Head of caudate nucleus (tissue), 42 donors: Measurements from ENCODE around the gene KCNQ1.

Source experiments
- DNase-seq, 42 donors: peaks; one replicate each; pipeline versions ENCODE4 v3.0.0 to v3.0.0-alpha.2; 2020 to 2021; ENCODE audit warnings: mixed read lengths in 7 of 42
- intact Hi-C: fragments of 100-400 bp; cut with DNase I; formaldehyde crosslinking; loops from one replicate; pipeline ENCODE4 v1.15.0; 2022

KCNQ1 gene

DNA sequence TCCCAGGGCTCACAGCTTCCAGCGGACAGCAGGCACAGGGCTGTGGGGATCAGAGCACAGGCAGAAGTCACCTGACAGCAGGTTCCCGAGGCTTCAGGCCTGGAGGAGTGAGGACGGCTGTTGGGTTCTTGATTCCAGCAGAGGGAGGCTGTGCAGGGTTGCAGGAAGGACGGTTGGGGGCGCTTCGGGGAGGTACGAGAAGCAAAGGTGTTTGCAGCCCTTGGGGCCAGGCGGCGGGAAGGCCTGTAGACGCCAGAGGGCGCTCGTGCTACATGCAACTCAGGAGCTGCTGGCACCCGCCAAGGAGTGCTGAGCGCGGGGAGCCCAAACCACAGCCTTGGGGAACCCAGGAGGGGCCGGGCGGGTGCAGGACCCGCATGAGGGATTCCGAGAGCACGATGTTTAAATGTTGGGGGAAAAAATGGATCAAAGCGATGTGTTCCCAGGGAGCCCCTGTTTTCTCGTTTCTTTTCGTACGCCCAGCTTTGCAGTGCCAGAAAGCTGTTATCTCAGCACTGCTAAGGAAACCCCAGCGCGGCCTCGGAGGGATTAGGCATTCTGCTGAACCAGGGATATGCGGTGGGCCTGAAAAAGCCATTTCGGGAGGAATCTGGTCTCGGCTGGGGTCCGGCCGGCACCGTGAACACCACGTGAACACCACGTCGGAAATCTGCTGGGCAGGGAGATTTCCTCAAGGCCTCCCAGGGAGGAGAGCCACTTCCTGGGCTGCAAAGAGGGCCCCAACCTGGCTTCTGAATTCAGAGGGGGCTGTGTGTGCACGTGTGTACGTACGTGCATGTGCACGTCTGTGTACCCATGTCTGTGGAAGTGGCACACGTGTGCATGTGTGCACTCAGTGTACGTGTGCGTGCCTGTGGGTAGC, 88.1 kb downstream of the KCNQ1 start:
- intact Hi-C loops, result loop anchor here (1.0 to 10.0 kb wide), 2 partner anchors 228 to 355 kb away; partner anchors contain the start of genes C11orf21 and TSPAN32
- DNase-seq, result peak; percentile 88 to 97 (median 93)

DNA sequence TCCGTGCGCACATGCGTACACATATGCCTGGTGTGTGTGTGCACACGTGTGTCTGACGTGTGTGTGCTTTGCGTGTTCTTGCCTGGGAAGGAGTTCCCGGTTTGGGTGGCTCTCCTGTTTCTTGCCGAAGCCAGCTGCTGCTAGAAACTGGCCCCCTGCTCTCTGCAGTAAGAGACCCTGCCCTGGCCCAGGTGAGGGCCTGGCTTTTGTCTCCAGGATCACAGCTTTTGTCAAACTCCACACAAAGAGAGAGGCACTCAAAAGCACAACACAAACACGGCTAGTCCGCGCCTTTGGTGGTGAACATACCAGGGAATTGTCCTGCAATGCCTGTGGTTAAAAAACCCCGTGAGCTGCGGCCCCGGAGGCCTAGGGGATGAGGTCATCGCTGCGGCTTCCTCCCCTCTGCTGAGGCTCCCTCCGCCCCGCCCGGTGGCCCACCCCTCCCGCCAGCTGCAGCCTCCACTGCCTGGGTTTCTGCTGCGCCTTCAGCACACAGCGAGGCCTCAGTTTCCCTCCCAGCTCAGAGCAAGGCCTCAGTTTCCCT, 88.9 kb downstream of the KCNQ1 start:
- intact Hi-C loops, result loop anchor here (1.0 to 10.0 kb wide), 2 partner anchors 229 to 355 kb away; partner anchors contain the start of genes C11orf21 and TSPAN32
- peak in 22 of 42 donors; percentile 10 to 61 (median 37) for DNase-seq

DNA sequence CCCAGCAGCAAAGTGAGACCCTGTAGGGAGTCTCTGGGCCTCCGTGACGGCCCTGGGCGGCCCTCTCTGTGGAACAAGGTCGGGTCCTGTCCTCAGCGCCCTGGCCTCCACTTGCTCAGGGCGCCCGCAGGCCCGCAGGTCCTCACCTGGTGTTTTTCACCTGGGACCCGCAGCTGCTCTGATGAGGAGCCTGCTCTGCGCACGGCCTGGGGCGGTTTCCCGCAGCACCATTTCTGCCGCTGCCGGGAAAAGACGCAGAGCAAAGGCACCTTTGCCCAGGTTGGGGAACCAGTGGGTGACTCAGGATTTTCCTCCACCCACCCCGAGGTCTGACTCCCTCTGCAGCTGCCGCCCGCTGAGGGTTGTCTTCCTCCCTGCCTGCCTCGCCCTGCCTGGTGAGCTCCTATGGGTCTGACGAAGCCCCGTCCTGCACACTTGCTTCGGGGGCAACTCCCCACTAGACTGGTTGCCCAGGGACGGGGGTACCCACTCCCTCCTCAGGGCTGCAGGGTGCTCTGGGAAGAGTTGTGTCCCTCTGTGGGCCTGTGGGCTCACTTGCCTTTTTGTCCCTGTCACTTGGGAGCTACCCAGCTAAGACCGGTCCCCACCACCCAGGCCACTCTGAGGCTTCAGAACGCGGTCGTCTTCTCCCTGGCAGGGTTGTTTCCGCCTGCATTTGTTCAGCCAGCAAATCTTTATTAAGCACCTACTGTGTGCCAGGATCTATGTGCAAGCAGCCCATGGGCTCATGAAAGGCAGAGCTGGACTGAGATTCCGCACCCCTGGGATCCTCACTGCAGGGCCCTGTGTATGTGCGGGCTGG, 89.5 kb downstream of the KCNQ1 start:
- DNase-seq, result peak in 4 of 42 donors; percentile 1 to 29 (median 4)
- intact Hi-C loops, result loop anchor here (10.0 kb wide), 1 partner anchor 230 kb away; the partner anchor contains the start of genes C11orf21 and TSPAN32

DNA sequence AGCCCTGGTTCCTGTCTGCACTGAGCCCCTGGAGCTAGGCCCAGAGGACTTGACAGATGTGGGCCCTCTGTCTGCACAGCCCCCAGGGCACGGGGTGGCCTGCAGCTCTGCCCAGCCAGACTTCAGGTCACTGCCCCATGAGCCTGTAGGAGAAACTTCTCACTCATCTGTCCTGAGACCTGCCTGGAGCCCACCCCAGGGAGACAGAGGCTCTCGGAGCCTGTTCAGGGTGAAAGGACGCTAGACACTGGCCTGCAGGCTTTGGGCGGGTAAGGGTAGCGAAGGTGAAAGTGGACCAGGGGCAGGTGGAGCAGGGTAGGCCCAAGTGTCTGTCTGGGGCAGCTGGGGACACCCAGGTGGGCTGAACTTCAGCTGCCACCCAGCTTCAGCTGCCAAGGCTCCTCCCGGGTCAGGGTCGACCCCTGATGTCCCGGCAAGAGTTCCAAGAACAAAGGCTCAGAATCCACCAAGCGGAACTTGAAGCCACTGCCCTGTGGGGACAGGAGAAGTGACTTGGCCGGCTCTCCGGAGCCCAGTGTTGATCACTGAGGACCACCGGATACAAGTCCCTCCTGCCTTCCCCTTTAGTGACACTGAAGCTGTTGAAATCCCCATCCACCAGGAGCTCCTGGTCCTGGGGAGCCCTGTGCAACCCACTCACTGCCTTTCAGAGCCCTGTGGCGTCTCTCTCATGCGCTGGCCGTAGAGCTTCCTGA, 90.3 kb downstream of the KCNQ1 start:
- intact Hi-C loops, result loop anchor here (10.0 kb wide), 1 partner anchor 230 kb away; the partner anchor contains the start of genes C11orf21 and TSPAN32
- DNase-seq, result peak in 3 of 42 donors; percentile 2 to 23 (median 4)

DNA sequence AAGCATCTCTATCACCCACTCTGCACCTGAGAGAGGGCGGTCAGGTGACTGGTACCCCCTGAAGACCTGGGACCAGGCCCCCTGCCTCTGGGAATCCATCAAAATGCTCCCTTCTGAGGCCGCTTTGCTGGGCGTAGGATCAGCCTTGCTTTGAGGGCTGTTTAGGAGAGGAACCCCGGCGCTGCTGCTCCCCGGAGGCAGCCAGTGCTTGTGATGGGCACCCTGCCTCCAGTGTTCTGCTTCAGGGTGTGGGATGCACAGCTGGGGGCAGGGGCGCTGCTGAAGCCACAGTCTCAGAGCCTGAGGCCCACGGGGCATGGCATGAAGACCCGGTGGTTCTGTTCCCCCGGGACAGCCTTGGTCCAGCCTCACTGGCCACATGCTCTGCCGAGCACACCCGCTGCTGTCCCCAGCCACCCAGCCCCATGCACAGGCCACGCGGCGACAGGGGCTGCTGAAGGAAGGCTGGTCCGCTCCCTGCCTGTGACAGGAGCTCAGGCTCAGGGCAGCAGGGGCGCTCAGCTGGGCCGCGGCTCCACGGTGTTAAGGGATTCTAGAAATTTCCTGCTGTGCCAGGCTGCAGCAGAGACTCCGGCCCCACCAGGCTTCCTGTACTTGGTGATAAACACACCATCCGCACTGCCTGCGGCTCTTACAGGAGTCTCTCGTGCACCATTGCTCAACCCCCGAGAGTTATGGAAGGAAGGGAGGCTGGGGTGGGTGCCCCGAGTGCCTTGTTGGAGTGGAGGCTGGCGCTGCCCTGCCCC, 91.0 kb downstream of the KCNQ1 start:
- peak in 2 of 42 donors; percentile 4 to 5 for DNase-seq
- intact Hi-C loops, result loop anchor here (10.0 kb wide), 1 partner anchor 231 kb away; the partner anchor contains the start of genes C11orf21 and TSPAN32

DNA sequence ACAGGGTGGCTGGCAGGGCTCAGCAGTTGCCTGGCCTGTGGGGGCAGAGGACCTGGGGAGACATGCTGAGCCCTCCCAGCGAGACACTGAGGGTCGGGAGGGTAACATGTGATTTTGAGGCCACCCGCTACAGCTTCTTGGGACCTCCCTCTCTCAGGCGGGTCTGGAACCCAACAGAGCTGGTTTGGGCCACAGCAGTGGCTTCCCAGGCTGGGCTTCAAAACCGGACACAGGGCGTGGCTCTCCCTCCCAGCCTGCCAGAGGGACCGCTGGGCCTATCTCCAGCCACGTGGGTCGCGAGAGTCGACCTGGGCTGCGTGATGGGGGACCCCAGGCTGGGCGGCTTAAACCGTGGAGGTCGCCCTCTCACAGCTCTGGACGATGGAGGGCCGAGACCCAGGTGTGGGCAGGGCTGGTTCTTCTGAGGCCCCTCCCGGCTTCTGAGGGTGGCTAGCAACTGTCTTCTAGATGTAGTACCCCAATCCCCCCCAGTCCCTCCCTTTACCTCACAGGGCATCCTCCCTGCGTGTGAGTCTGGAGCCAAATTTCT, 91.7 kb downstream of the KCNQ1 start:
- peak in 1 of 42 donors; percentile 2 for DNase-seq
- intact Hi-C loops, result loop anchor here (10.0 kb wide), 1 partner anchor 232 kb away; the partner anchor contains the start of genes C11orf21 and TSPAN32

DNA sequence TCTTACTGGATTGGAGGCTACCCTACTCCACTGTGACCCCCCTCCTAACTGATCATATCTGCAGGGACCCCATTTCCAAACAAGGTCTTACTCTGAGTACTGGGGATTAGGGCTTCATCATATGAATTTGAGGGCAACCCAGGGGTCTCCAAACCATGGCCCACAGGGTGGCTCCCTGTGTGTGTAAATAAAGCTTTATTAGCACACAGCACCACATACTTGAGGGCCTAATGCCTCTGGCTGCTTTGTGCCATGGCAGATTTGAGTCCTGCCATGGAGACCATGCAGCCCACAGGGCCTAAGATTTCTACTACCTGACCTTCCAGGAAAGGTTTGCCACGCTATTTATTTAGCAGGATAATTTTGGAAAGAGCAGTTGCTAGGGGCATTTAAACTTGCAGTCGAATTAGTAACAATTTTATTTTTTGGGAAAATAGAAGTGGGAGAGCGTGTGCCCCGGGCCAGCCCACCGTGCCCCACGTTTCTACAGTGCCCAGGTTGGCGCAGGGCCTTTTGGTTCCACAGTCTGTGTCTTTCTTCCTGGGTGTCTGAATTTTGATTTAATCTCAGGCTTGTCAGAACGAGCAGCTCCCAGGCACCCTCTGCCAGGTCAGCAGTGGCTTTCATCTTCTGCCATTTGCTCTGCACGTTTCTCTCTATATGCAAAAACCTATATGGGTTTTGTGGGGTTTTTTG, 92.3 kb downstream of the KCNQ1 start:
- intact Hi-C loops, result loop anchor here (10.0 kb wide), 1 partner anchor 232 kb away; the partner anchor contains the start of genes C11orf21 and TSPAN32
- DNase-seq, result peak in 1 of 42 donors; percentile 2

DNA sequence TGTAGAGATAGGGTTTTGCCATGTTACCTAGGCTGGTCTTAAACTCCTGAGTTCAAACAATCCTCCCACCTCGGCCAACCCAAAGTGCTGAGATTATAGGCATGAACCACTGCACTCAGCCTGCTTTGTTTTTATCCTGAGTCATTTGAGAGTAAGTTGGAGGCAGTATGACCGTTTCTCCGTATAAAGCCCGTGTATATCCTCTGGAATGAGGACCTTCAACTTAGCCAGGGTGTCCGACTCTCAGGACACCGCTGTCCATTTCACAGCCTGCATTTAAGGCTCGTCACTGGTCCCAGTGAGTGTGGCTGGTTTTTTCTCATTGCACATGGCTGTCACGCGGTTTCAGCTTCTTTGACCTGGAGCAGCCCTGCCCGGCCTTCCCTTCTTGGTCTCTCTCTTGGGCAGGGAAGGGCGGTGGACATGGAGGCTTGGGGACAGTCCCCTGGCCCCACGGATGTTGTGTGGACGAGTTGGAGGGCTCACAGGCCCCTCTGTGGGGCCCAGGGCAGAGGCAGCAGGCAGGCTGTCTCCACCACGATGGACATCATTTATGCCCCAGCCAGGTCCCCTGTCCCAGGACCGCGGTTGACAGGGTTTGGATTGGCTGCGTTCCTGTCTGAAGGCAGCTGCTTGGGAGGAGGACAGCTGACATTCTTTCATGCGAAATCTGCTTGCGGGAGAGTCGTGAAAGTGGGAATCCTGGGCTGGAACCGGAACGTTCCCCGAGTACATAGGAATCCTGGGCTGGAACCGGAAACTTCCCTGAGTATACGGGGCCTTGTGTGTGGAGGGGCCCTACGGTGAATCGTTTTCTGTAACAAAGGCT, 93.3 kb downstream of the KCNQ1 start:
- intact Hi-C loops, result loop anchor here (10.0 kb wide), 1 partner anchor 233 kb away; the partner anchor contains the start of genes C11orf21 and TSPAN32
- peak in 1 of 42 donors; percentile 3 for DNase-seq

DNA sequence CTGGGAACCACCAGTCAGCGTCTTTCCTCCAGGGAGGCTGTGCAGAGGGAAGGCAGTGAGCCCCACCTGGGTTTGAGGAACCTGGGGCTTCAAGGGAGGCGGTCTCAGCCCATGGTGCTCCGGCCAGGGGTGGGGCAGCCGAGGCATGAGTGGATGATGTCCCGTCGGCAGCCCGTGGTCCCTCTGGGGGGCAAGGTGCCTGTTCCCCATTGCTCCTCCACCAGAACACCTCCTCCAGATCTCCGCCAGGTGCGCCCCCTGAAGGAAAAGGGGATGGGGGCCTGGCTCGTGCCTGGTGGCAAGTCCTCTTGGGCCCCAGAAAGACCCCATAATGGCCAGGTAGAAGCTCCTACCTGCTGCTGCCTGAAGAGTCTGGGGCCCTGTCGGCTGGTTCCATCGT, 94.1 kb downstream of the KCNQ1 start:
- intact Hi-C loops, result loop anchor here (10.0 kb wide), 1 partner anchor 234 kb away; the partner anchor contains the start of genes C11orf21 and TSPAN32
- DNase-seq, result peak in 1 of 42 donors; percentile 4

DNA sequence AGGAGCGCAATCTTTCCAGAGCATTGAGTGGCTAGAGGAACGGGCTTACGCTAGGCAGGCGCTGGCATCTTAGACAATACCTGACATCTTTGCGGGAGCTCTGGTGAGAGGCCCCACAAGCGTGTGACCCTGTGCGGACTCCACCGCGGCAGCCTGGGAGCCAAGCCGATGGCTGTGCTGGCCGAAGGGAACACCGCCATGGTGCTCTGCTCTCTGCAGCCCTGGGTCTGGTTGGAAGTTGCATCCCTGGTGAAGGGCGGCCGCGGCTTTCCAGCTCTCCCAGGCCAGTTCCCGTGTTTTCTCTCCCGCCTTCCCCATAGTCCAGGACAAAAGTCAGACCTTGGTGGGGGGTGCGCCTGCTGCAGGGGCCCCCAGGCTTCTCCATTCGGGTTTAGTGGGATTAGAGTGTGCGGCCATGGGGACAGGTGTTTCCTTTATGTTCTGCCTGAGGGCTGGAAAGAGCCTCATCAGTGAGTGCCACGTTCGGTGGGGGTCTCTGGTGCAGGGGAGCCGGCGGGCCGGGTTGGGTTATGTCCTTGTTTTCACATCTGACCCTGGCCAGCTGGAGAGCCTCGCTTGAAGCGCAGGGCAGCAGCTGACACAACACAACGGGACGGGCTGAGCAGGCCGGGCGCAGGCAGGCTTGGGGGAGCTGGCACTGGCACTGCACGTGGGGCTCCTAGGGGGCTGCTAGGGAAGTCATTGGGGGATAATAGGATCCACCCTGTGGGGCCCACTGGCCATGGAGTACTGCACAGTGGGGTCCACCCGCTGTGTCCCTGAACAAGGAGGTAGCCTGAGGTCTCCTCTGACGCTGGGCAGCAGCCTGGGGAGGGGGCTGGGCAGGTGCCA, 94.8 kb downstream of the KCNQ1 start:
- intact Hi-C loops, result loop anchor here (10.0 kb wide), 1 partner anchor 235 kb away; the partner anchor contains the start of genes C11orf21 and TSPAN32

DNA sequence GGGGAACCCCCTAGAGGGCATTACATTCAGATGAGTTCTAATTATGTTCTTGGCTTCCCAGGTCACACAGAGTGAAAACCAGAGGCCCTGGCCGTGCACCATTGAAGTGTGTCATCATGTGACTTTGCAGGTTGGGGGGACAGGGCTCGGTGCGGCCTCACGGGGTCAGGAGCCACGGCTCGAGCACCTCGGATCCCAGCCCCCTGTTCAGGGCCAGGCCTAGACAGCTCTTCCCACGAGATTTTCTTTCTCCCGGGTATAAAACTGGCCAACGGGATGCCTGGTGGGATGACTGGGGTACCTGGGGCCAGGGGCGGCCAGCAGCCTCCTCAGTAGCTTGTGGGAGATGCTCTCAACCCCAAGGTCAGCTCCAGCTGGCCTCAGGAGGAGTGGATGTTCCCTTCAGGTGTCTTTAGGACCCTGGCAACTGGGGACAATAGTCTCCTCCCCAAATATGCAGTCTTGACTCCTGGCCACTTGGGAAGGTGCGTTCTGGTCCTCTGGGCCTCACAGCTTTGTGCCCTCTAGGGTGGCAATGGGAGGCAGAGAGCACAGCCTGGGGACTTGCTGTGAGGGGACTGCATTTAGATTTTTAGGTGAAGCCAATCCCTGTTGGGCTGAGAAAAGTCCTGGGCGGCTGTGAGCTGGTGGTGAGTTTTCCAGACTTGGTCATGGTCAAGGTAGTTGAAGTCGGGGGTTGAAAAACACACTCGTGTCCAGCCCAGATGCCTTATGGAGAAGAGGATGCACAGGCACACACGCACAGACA, 95.6 kb downstream of the KCNQ1 start:
- intact Hi-C loops, result no loop called here
- DNase-seq, result peak in 1 of 42 donors; percentile 1

More for the DNA sequence above, 94.8 kb downstream of the KCNQ1 start:
- DNase-seq, result peak in 1 of 42 donors; percentile 2

DNA sequence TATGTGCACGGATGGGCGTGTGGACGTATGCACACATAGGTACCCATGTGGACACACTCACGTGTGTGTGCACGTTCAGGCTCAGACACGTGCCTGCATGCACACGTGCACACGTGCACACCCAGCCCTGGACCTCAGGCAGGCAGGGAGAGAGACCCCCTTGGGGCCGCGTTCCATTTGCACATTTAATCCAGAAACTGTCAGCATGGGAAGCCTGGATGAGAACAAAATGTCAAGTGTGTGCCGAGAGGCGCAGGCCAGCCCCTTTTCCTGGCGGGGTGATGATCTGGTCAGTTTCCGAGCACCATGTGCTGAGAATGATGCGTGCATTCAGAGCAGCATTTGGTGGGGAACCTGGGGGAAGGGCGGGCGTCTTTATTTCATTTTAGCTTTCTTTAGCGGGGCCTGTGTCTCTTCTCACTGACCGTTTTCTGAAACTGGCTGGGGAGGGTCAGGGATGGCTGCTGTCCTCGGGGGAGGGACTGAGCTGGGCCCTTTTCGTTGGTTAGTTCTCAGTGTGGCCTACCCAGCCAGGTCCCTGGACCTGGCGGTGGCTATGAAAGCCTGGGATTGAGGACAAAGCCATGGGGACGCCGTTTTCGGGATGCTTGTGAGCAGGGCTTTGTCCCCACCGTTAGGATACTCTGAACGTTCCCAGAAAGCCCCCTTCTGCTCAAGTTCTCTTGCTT, 96.3 kb downstream of the KCNQ1 start:
- intact Hi-C loops, result no loop called here
- peak in 1 of 42 donors; percentile 3 for DNase-seq

DNA sequence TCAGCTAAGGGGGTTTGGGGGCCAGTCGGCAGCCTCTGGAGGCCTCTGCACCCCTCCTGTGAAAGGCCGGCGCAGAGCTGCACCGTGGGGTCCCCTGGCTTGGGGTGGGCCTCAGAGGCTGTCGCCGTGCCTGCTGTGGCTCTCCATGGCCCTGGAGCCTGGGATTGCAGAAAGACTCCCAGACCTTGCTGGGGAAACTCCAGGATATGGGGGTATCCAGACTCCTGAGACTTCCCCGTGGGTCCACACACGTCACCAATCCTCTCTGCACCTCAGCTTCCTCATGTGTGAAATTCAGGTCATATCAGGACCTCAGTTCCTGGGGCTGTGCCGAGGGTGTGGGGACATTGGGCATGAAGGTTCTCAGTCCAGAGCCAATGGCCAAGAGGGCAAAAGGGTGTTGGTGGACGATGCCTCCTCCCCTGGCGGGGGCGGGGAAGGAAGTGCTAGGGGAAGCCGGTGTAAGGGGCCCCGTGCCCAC, 97.1 kb downstream of the KCNQ1 start:
- peak in 2 of 42 donors; percentile 3 to 14 for DNase-seq
- intact Hi-C loops, result no loop called here
